Trophoblast cell (in vitro differentiated cells and primary cell): ENCODE data around the gene NRP2.

Source experiments
- DNase-seq, 2 donors: peaks; one replicate each; pipeline ENCODE4 v3.0.0-alpha.2; 2016
- H2AFZ ChIP-seq: 2 replicates; pipeline ENCODE4 v1.6.1; 2013; ENCODE audit warnings: low read length, moderate library complexity, mild to moderate bottlenecking; ENCODE audit not compliant: insufficient read depth, poor library complexity
- H2AK5ac ChIP-seq: 2 replicates; pipeline ENCODE4 v1.6.1; 2013; ENCODE audit warnings: mild to moderate bottlenecking, low read length
- H2BK120ac ChIP-seq: 2 replicates; pipeline ENCODE4 v1.6.1; 2013; ENCODE audit warnings: low read length, mild to moderate bottlenecking, moderate library complexity; ENCODE audit not compliant: insufficient read depth, poor library complexity
- H2BK12ac ChIP-seq: 2 replicates; pipeline ENCODE4 v1.6.1; 2013; ENCODE audit warnings: mild to moderate bottlenecking, low read length, moderate library complexity
- H2BK5ac ChIP-seq: 2 replicates; pipeline ENCODE4 v1.6.1; 2013; ENCODE audit warnings: low read length, low read depth, moderate library complexity, mild to moderate bottlenecking; ENCODE audit not compliant: poor library complexity
- H3K14ac ChIP-seq: 2 replicates; pipeline ENCODE4 v1.6.1; 2013; ENCODE audit warnings: mild to moderate bottlenecking, low read length
- H3K18ac ChIP-seq: 2 replicates; pipeline ENCODE4 v1.6.1; 2013; ENCODE audit warnings: mild to moderate bottlenecking, low read length
- H3K23ac ChIP-seq: 2 replicates; pipeline ENCODE4 v1.6.1; 2013; ENCODE audit warnings: low read length
- H3K27ac ChIP-seq: 2 replicates; pipeline ENCODE4 v1.5.1; 2013; ENCODE audit warnings: low read depth, mild to moderate bottlenecking, inconsistent platforms, low read length, moderate library complexity
- H3K27me3 ChIP-seq: 2 replicates; pipeline ENCODE4 v1.6.1; 2013; ENCODE audit warnings: inconsistent platforms, mild to moderate bottlenecking, low read length, moderate library complexity; ENCODE audit not compliant: insufficient read depth
- H3K36me3 ChIP-seq, 2 experiments: 1 replicate in 1 of 2; 2 replicates in 1 of 2; pipeline ENCODE4 v1.6.1; 2013; ENCODE audit warnings: low read length in 2 of 2, mild to moderate bottlenecking in 2 of 2, moderate library complexity in 1 of 2; ENCODE audit not compliant: insufficient read depth in 2 of 2, control insufficient read depth in 1 of 2
- H3K4ac ChIP-seq: 2 replicates; pipeline ENCODE4 v1.6.1; 2013; ENCODE audit warnings: low read depth, mild to moderate bottlenecking, low read length, moderate library complexity
- H3K4me1 ChIP-seq, 2 experiments: 1 replicate in 1 of 2; 2 replicates in 1 of 2; pipeline ENCODE4 v1.6.1; 2013; ENCODE audit warnings: low read length in 2 of 2, mild to moderate bottlenecking in 2 of 2, moderate library complexity in 1 of 2; ENCODE audit not compliant: insufficient read depth in 2 of 2, control insufficient read depth in 1 of 2
- H3K4me2 ChIP-seq: 2 replicates; pipeline ENCODE4 v1.6.1; 2013; ENCODE audit warnings: inconsistent platforms, mild to moderate bottlenecking, low read length, moderate library complexity
- H3K4me3 ChIP-seq: 2 replicates; pipeline ENCODE4 v1.5.1; 2013; ENCODE audit warnings: mild to moderate bottlenecking, low read depth, low read length, inconsistent platforms
- H3K79me1 ChIP-seq: one replicate; pipeline ENCODE4 v1.6.1; 2013; ENCODE audit warnings: low read length
- H3K79me2 ChIP-seq: 2 replicates; pipeline ENCODE4 v1.6.1; 2013; ENCODE audit warnings: low read length, mild to moderate bottlenecking; ENCODE audit not compliant: control insufficient read depth, insufficient read depth, poor library complexity
- H3K9ac ChIP-seq: 2 replicates; pipeline ENCODE4 v1.6.1; 2013; ENCODE audit warnings: mild to moderate bottlenecking, low read length
- H3K9me3 ChIP-seq: 2 replicates; pipeline ENCODE4 v1.6.1; 2013; ENCODE audit warnings: low read depth, mild to moderate bottlenecking, control low read depth, inconsistent platforms, low read length; ENCODE audit not compliant: insufficient read depth
- H4K12ac ChIP-seq: 2 replicates; pipeline ENCODE4 v1.6.1; 2013; ENCODE audit warnings: low read depth, mild to moderate bottlenecking, low read length, moderate library complexity
- H4K8ac ChIP-seq: 2 replicates; pipeline ENCODE4 v1.6.1; 2013; ENCODE audit warnings: low read depth, mild to moderate bottlenecking, low read length, moderate library complexity
- H4K91ac ChIP-seq: one replicate; pipeline ENCODE4 v1.6.1; 2013; ENCODE audit warnings: low read depth, mild to moderate bottlenecking, low read length, moderate library complexity
- WGBS: extraction: QIAGEN DNeasy Blood & Tissue Kit; methylation state at CpG from one replicate; pipeline ENCODE4 v1.1.7; 2013; ENCODE audit warnings: missing lambda C conversion rate; ENCODE audit not compliant: insufficient read length, insufficient coverage; ENCODE audit errors: extremely low coverage; 5-methylcytosine and 5-hydroxymethylcytosine counted together

NRP2 gene

GRCh38 chr2:205754285-205754923 lies 72.1 kb downstream of the NRP2 start:
- Histone ChIP-seq H3K27me3 (no peaks in the 10 kb centered on the region), H3K27ac (no peak overlapping the region), H2BK12ac (no peak overlapping the region), H3K9ac (no peak overlapping the region), H2AFZ (no peak overlapping the region), H3K9me3 (no peaks in the 10 kb centered on the region), H3K4ac (no peak overlapping the region), H3K4me1 (peaks cover 10 to 18% of the 10 kb centered on the region in 2 experiments), H3K4me2 (no peak overlapping the region), H3K4me3 (no peak overlapping the region), H4K91ac (no peak overlapping the region), H2BK5ac (no peak overlapping the region), H3K79me2 (no peaks in the 10 kb centered on the region), H3K14ac (no peak overlapping the region), H3K36me3 (peaks cover 17 to 22% of the 10 kb centered on the region in 2 experiments), H3K79me1 (no peaks in the 10 kb centered on the region), H3K18ac (no peak overlapping the region), H4K12ac (no peak overlapping the region), H2BK120ac (no peak overlapping the region), H3K23ac (no peak overlapping the region), H2AK5ac (no peak overlapping the region), H4K8ac (no peak overlapping the region)
- no CpG with 5 or more reads among the region's 6 CpGs for WGBS
- peak in 1 of 2 donors; percentile 62 for DNase-seq

- no CpG with 5 or more reads among the region's 5 CpGs for WGBS
These were observed 72.6 kb downstream of the NRP2 start for GRCh38 chr2:205754924-205755321.

GRCh38 chr2:205755923-205756322 lies 73.6 kb downstream of the NRP2 start:
- H2AFZ ChIP-seq, result no peak overlapping the region
- no peaks in the 10 kb centered on the region for H3K79me2 ChIP-seq
- H3K36me3 ChIP-seq, result peaks cover 13 to 14% of the 10 kb centered on the region in 2 experiments
- H3K9me3 ChIP-seq, result no peaks in the 10 kb centered on the region
- H4K91ac ChIP-seq, result no peak overlapping the region
- no CpG with 5 or more reads among the region's 3 CpGs for WGBS
- no peak overlapping the region for H3K18ac ChIP-seq
- no peaks in the 10 kb centered on the region for H3K79me1 ChIP-seq
- H3K4me1 ChIP-seq, result peaks cover 14 to 22% of the 10 kb centered on the region in 2 experiments
- H3K27me3 ChIP-seq, result no peaks in the 10 kb centered on the region
- H3K4me3 ChIP-seq, result no peak overlapping the region
- no peak overlapping the region for H3K4ac ChIP-seq
- no peak overlapping the region for H4K8ac ChIP-seq
- no peak overlapping the region for H2AK5ac ChIP-seq
- no peak overlapping the region for H4K12ac ChIP-seq
- no peak overlapping the region for H3K4me2 ChIP-seq
- H3K14ac ChIP-seq, result no peak overlapping the region
- H3K9ac ChIP-seq, result no peak overlapping the region
- no peak overlapping the region for H2BK120ac ChIP-seq
- H2BK12ac ChIP-seq, result no peak overlapping the region
- H2BK5ac ChIP-seq, result no peak overlapping the region
- H3K23ac ChIP-seq, result no peak overlapping the region
- DNase-seq, result peak; percentile 13 to 61
- H3K27ac ChIP-seq, result no peak overlapping the region

More at GRCh38 chr2:205754924-205755321, 72.6 kb downstream of the NRP2 start:
- Histone ChIP-seq H3K79me1 (no peaks in the 10 kb centered on the region), H3K4me3 (no peak overlapping the region), H3K79me2 (no peaks in the 10 kb centered on the region), H3K4me1 (peaks cover 10 to 19% of the 10 kb centered on the region in 2 experiments), H2AFZ (no peak overlapping the region), H2BK120ac (no peak overlapping the region), H3K36me3 (peaks cover 13 to 17% of the 10 kb centered on the region in 2 experiments), H3K14ac (no peak overlapping the region), H3K4me2 (no peak overlapping the region), H4K12ac (no peak overlapping the region), H3K27ac (no peak overlapping the region), H3K18ac (no peak overlapping the region), H2AK5ac (no peak overlapping the region), H4K8ac (no peak overlapping the region), H2BK5ac (no peak overlapping the region), H3K27me3 (no peaks in the 10 kb centered on the region), H3K9me3 (no peaks in the 10 kb centered on the region), H4K91ac (no peak overlapping the region), H2BK12ac (no peak overlapping the region), H3K23ac (no peak overlapping the region), H3K9ac (no peak overlapping the region), H3K4ac (no peak overlapping the region)
- peak; percentile 31 to 53 for DNase-seq

- H2BK5ac ChIP-seq, result no peak overlapping the region
- no peak overlapping the region for H3K4me2 ChIP-seq
- no peaks in the 10 kb centered on the region for H3K27me3 ChIP-seq
- no peaks in the 10 kb centered on the region for H3K79me1 ChIP-seq
- no peak overlapping the region for H2BK120ac ChIP-seq
- no peak overlapping the region for H3K18ac ChIP-seq
- H2AFZ ChIP-seq, result no peak overlapping the region
- no peak overlapping the region for H3K14ac ChIP-seq
- H3K4ac ChIP-seq, result no peak overlapping the region
- no peak overlapping the region for H3K4me3 ChIP-seq
- H2BK12ac ChIP-seq, result no peak overlapping the region
- H3K23ac ChIP-seq, result no peak overlapping the region
- H3K79me2 ChIP-seq, result no peaks in the 10 kb centered on the region
- H3K27ac ChIP-seq, result no peak overlapping the region
- DNase-seq, result no peak
- H4K8ac ChIP-seq, result no peak overlapping the region
- H3K4me1 ChIP-seq, result peaks cover 15 to 22% of the 10 kb centered on the region in 2 experiments
- peaks cover 9 to 15% of the 10 kb centered on the region in 2 experiments for H3K36me3 ChIP-seq
- no CpG with 5 or more reads among the region's 4 CpGs for WGBS
- no peak overlapping the region for H3K9ac ChIP-seq
- H3K9me3 ChIP-seq, result no peaks in the 10 kb centered on the region
- H4K12ac ChIP-seq, result no peak overlapping the region
- no peak overlapping the region for H2AK5ac ChIP-seq
- no peak overlapping the region for H4K91ac ChIP-seq
These were observed 75.0 kb downstream of the NRP2 start for GRCh38 chr2:205757271-205757670.
